ENCODE results near the gene CDK10.

The CDK10 gene

GRCh38 chr16:89639385-89639784 is 47.1 kb upstream of the CDK10 start:
- H3K79me2 ChIP-seq (ENCODE audit: insufficient read depth, low read length), result no peaks in the 10 kb centered on the region
- no peak for TF ChIP-seq CTCF (IDR thresholded peaks at IDR 0.05; ENCODE audit: borderline replicate concordance, extremely low read depth, low read length, poor library complexity, severe bottlenecking)
- TF ChIP-seq EZH2 (IDR thresholded peaks at IDR 0.05; ENCODE audit: borderline replicate concordance, low read depth, low read length, severe bottlenecking), result no peak
- H4K20me1 ChIP-seq (ENCODE audit: insufficient read depth, low read length), result peaks cover 5% of the 10 kb centered on the region; the same call in 1 of the 2 replicates
- no peak overlapping the region for H2AFZ ChIP-seq (ENCODE audit: low read depth, low read length)
- H3K27me3 ChIP-seq (ENCODE audit: insufficient read depth, low read length, poor library complexity), result no peaks in the 10 kb centered on the region
- H3K9me3 ChIP-seq (ENCODE audit: insufficient read depth, low read length, severe bottlenecking), result no peaks in the 10 kb centered on the region
- no peak overlapping the region for H3K27ac ChIP-seq (ENCODE audit: low read length)
- DNase-seq (no peak), ATAC-seq (ENCODE audit: insufficient read depth, low read depth) (no peak)
- H3K4me3 ChIP-seq (ENCODE audit: low read depth in 1 of 2, low read length in 2 of 2), result no peak overlapping the region
- no peak overlapping the region for H3K4me2 ChIP-seq (ENCODE audit: insufficient read depth, low read length)
- peaks cover 17% of the 10 kb centered on the region for H3K4me1 ChIP-seq (ENCODE audit: insufficient read depth, low read length)
- H3K9ac ChIP-seq (ENCODE audit: low read depth, low read length), result no peak overlapping the region
- peaks cover under 1% of the 10 kb centered on the region; the same call in 1 of the 2 replicates for H3K36me3 ChIP-seq (ENCODE audit: insufficient read depth, low read length)

- H3K4me1 ChIP-seq (ENCODE audit: insufficient read depth, low read length), result peaks cover 17% of the 10 kb centered on the region
- no peak overlapping the region for H3K4me3 ChIP-seq (ENCODE audit: low read depth in 1 of 2, low read length in 2 of 2)
- peak overlapping the region; percentile 46; the same call in 1 of the 2 replicates for H3K4me2 ChIP-seq (ENCODE audit: insufficient read depth, low read length)
- H4K20me1 ChIP-seq (ENCODE audit: insufficient read depth, low read length), result peaks cover 11% of the 10 kb centered on the region; the same call in 1 of the 2 replicates
- H3K9ac ChIP-seq (ENCODE audit: low read depth, low read length), result 0 out of 2 replicates have a peak overlapping the region, but pooled peaks have one; percentile 21
- no peak overlapping the region for H3K27ac ChIP-seq (ENCODE audit: low read length)
- ATAC-seq (ENCODE audit: insufficient read depth, low read depth) (no peak), DNase-seq (no peak)
- no peaks in the 10 kb centered on the region for H3K27me3 ChIP-seq (ENCODE audit: insufficient read depth, low read length, poor library complexity)
- TF ChIP-seq CTCF (IDR thresholded peaks at IDR 0.05; ENCODE audit: borderline replicate concordance, extremely low read depth, low read length, poor library complexity, severe bottlenecking) (no peak), EZH2 (IDR thresholded peaks at IDR 0.05; ENCODE audit: borderline replicate concordance, low read depth, low read length, severe bottlenecking) (no peak)
- H3K36me3 ChIP-seq (ENCODE audit: insufficient read depth, low read length), result peaks cover 23% of the 10 kb centered on the region
- H3K79me2 ChIP-seq (ENCODE audit: insufficient read depth, low read length), result no peaks in the 10 kb centered on the region
- H2AFZ ChIP-seq (ENCODE audit: low read depth, low read length), result no peak overlapping the region
- H3K9me3 ChIP-seq (ENCODE audit: insufficient read depth, low read length, severe bottlenecking), result no peaks in the 10 kb centered on the region
These were observed 44.9 kb upstream of the CDK10 start for GRCh38 chr16:89641458-89642119.

GRCh38 chr16:89642574-89642973 is 43.9 kb upstream of the CDK10 start:
- H3K4me3 ChIP-seq (ENCODE audit: low read depth in 1 of 2, low read length in 2 of 2), result no peak overlapping the region
- peaks cover 11% of the 10 kb centered on the region; the same call in 1 of the 2 replicates for H4K20me1 ChIP-seq (ENCODE audit: insufficient read depth, low read length)
- no peak overlapping the region for H3K27ac ChIP-seq (ENCODE audit: low read length)
- H3K9ac ChIP-seq (ENCODE audit: low read depth, low read length), result no peak overlapping the region
- DNase-seq (no peak), ATAC-seq (ENCODE audit: insufficient read depth, low read depth) (no peak)
- H3K36me3 ChIP-seq (ENCODE audit: insufficient read depth, low read length), result peaks cover 31% of the 10 kb centered on the region
- no peaks in the 10 kb centered on the region for H3K27me3 ChIP-seq (ENCODE audit: insufficient read depth, low read length, poor library complexity)
- H3K4me1 ChIP-seq (ENCODE audit: insufficient read depth, low read length), result peaks cover 17% of the 10 kb centered on the region
- H3K9me3 ChIP-seq (ENCODE audit: insufficient read depth, low read length, severe bottlenecking), result no peaks in the 10 kb centered on the region
- TF ChIP-seq EZH2 (IDR thresholded peaks at IDR 0.05; ENCODE audit: borderline replicate concordance, low read depth, low read length, severe bottlenecking), result no peak
- TF ChIP-seq CTCF (IDR thresholded peaks at IDR 0.05; ENCODE audit: borderline replicate concordance, extremely low read depth, low read length, poor library complexity, severe bottlenecking), result no peak
- no peak overlapping the region for H2AFZ ChIP-seq (ENCODE audit: low read depth, low read length)
- no peak overlapping the region for H3K4me2 ChIP-seq (ENCODE audit: insufficient read depth, low read length)
- H3K79me2 ChIP-seq (ENCODE audit: insufficient read depth, low read length), result no peaks in the 10 kb centered on the region
